BE2C (cell line): ENCODE data around the gene PLA2G6.

Source experiments
- DNase-seq: peaks from one replicate; pipeline ENCODE4 v3.0.0-alpha.2; 2020
- H3K27me3 ChIP-seq: fragments of 250-450 bp; sonication (Bioruptor Pico); 2 replicates; pipeline ENCODE4 v1.5.1; 2020; ENCODE audit warnings: mild to moderate bottlenecking
- H3K36me3 ChIP-seq: fragments of 250-450 bp; sonication (Bioruptor Pico); 2 replicates; pipeline ENCODE4 v1.5.1; 2020; ENCODE audit warnings: mild to moderate bottlenecking
- H3K4me1 ChIP-seq: fragments of 250-450 bp; sonication (Bioruptor Pico); 2 replicates; pipeline ENCODE4 v1.5.1; 2020
- H3K4me3 ChIP-seq: 2 replicates; pipeline ENCODE4 v1.5.1; 2011; ENCODE audit warnings: low read depth, low read length
- H3K9me3 ChIP-seq: fragments of 250-450 bp; sonication (Bioruptor Pico); 2 replicates; pipeline ENCODE4 v1.5.1; 2020
- TF ChIP-seq, protein P1 (sequence below): IDR thresholded peaks from 2 replicates; pipeline ENCODE4 v1.5.1; 2012; ENCODE audit warnings: mild to moderate bottlenecking, low read depth, low read length

Gene PLA2G6

DNA sequence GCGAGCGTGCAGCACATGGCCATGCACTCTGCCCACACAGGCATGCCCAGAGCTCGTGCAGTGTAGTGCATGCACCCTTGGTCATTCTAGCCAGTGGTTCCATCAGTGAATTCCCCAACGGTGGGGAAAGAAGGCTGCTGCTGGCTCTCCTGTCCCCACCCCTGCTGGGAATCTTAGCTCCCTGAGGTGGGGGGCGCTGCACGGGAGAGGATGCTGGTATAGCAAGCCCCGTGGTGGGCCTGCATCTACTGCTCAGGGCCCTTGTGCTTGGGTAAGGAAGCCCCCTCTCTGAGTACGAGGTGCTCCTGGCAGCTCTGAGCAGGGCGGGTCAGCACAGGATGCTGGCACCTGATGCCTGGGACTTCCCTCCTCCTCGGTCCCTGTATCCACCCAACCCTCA lies 52.6 kb downstream of the PLA2G6 start:
- no peak overlapping the region for H3K4me3 ChIP-seq
- H3K9me3 ChIP-seq = no peaks in the 10 kb centered on the region
- TF ChIP-seq, protein P1, sequence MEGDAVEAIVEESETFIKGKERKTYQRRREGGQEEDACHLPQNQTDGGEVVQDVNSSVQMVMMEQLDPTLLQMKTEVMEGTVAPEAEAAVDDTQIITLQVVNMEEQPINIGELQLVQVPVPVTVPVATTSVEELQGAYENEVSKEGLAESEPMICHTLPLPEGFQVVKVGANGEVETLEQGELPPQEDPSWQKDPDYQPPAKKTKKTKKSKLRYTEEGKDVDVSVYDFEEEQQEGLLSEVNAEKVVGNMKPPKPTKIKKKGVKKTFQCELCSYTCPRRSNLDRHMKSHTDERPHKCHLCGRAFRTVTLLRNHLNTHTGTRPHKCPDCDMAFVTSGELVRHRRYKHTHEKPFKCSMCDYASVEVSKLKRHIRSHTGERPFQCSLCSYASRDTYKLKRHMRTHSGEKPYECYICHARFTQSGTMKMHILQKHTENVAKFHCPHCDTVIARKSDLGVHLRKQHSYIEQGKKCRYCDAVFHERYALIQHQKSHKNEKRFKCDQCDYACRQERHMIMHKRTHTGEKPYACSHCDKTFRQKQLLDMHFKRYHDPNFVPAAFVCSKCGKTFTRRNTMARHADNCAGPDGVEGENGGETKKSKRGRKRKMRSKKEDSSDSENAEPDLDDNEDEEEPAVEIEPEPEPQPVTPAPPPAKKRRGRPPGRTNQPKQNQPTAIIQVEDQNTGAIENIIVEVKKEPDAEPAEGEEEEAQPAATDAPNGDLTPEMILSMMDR = no peak

DNA sequence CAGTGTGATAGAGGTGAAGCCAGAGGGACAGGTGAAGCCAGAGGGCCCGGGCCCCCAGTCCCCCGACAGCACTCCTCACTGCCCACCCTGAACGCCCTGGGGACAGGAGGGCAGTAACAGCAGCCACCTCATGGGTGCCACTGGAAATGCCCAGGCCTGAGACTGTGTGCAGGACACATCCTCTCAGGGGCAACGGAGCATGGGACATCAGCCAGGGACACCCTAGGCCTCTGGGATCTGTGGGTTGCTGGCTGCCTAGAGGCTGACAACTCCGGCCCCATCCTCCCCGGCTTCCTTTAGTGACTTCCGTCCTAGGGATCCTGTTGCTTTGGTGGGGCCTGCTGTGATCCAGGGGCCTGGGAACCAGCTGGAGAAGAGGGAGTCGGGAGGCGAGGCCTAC lies 53.8 kb downstream of the PLA2G6 start:
- Histone ChIP-seq H3K9me3 (no peaks in the 10 kb centered on the region), H3K27me3 (no peaks in the 10 kb centered on the region), H3K36me3 (no peaks in the 10 kb centered on the region; the same call in 1 of the 2 replicates), H3K4me3 (no peak overlapping the region), H3K4me1 (peaks cover 7% of the 10 kb centered on the region; the same call in 1 of the 2 replicates)
- no peak for DNase-seq
- TF ChIP-seq, protein P1 = no peak

More for the DNA sequence above, 52.6 kb downstream of the PLA2G6 start:
- Histone ChIP-seq H3K27me3 (no peaks in the 10 kb centered on the region), H3K4me1 (peaks cover 7% of the 10 kb centered on the region; the same call in 1 of the 2 replicates), H3K36me3 (no peaks in the 10 kb centered on the region; the same call in none of the 2 replicates)
- no peak for DNase-seq

DNA sequence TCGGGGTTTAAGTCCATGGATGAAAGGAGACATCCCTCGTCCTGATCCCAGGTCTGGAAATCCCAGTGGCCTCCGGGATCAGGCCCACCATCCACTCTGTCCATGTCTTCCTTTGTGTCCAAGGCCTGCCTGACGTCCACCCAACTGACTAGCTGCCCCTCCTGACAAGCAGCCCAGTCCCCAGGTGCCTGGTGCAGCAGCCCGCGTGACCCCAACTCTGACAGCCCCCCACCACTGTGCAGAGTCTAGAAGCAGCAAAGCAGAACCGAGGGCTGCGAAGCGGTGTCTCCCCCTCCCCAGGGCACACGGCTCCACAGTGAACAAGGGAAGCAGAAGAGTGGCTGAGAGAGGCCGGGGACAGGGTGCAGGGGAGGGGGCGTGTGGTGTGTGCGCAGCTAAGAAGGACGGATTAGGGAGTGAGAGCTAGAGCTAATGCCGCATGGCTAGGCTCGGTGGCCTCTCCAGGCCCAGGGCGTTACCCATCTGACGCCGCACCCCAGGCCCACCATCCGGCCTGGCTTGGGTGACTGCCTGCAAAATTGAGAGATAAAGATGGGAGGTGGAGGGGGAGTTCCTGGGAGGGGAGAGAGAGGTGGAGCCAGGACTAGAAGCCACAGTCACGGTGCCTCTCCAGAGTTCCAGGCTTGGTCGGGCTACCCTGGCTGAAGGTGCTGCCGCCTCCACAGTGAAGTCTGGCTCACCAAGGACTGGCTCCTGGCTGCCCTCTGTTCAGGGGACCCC lies 54.5 kb downstream of the PLA2G6 start:
- H3K36me3 ChIP-seq = no peaks in the 10 kb centered on the region; the same call in 1 of the 2 replicates
- DNase-seq = peak; percentile 42
- H3K4me1 ChIP-seq = peaks cover 7% of the 10 kb centered on the region; the same call in 1 of the 2 replicates
- H3K4me3 ChIP-seq = no peak overlapping the region
- TF ChIP-seq, protein P1 = no peak
- no peaks in the 10 kb centered on the region for H3K27me3 ChIP-seq
- no peaks in the 10 kb centered on the region for H3K9me3 ChIP-seq

DNA sequence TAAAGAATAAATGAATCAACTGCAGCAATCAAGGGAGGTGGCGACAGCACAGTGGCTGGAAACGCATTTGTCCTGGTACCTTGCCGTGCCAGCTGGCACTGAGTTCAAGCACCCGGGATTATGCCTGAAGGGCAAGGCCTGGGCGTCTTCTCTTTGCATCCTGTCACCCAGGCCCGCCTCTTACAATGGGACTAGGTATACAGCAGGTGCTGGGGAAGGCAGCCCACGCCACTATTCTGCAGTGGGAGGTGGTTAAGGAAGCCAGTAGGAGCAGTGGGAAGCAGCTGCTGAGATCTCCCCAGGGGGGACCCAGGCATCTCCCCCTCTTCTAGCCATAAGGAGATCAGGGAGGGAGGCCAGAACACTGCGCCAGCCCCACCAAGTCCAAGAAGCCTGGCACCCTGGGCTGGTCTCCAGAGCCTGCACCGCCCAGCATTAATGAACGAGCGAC lies 55.9 kb downstream of the PLA2G6 start:
- Histone ChIP-seq H3K27me3 (no peaks in the 10 kb centered on the region), H3K4me1 (peaks cover 7% of the 10 kb centered on the region; the same call in 1 of the 2 replicates), H3K9me3 (no peaks in the 10 kb centered on the region), H3K4me3 (no peak overlapping the region), H3K36me3 (no peaks in the 10 kb centered on the region)
- no peak for DNase-seq
- TF ChIP-seq, protein P1 = no peak

DNA sequence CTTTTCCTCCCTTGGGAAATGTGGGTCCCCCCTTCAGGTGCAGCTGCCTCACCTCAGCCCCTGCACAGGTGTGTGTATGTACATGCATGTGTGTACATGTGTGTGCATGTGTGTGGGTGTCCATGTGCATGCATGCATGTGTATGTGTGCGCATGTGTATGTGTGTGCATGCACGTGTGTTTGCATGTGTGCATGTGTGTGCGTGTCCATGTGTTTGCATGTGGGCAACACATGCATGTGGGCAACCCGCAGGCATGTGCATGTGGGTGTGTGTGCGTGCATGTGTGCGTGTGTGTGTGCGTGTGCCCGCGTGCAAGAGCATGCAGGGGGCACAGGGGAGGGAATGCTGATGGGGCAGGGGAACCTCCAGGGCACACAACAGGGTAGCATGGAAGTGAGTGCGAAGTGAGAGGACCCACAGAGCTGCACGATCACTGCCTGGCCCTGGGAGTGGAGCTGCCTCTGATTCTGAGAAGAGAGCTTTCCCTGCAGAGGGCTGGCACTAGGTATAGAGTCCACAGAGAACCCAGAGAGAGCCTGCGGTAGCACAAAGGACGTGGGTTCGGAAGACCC lies 56.5 kb downstream of the PLA2G6 start:
- TF ChIP-seq, protein P1 = no peak

More for the DNA sequence above, 56.5 kb downstream of the PLA2G6 start:
- H3K36me3 ChIP-seq = no peaks in the 10 kb centered on the region
- no peaks in the 10 kb centered on the region for H3K27me3 ChIP-seq
- no peak overlapping the region for H3K4me3 ChIP-seq
- no peaks in the 10 kb centered on the region for H3K9me3 ChIP-seq
- DNase-seq = no peak
- H3K4me1 ChIP-seq = peaks cover 7% of the 10 kb centered on the region; the same call in 1 of the 2 replicates
